NCI-H2029 treated with DMSO at 0.1 percent for 48 hours (cell line): ENCODE data around the gene ABR.

ENCODE experiments used
- DNase-seq: peaks from one replicate; lab custom pipeline; 2025; lab: John Stamatoyannopoulos, UW

Gene ABR

GRCh38 chr17:958712-959451, 220.9 kb downstream of the ABR start:
- no peak for DNase-seq

- no peak for DNase-seq
Observed at GRCh38 chr17:957856-958421, 221.8 kb downstream of the ABR start.

GRCh38 chr17:956905-957304, 222.9 kb downstream of the ABR start:
- DNase-seq, result no peak

- no peak for DNase-seq
Observed at GRCh38 chr17:954431-955164, 225.2 kb downstream of the ABR start.

GRCh38 chr17:953767-954166, 226.0 kb downstream of the ABR start:
- DNase-seq, result no peak
